ENCODE data around the gene ADGRV1. TPM values are rescaled to one million over a fixed set of nuclear protein-coding genes. Genes with fewer than 3 reads are reported as not detected.

Gene ADGRV1
- total RNA-seq, 2 experiments from 2014 or later: 0.26 TPM; not detected in 1

DNA sequence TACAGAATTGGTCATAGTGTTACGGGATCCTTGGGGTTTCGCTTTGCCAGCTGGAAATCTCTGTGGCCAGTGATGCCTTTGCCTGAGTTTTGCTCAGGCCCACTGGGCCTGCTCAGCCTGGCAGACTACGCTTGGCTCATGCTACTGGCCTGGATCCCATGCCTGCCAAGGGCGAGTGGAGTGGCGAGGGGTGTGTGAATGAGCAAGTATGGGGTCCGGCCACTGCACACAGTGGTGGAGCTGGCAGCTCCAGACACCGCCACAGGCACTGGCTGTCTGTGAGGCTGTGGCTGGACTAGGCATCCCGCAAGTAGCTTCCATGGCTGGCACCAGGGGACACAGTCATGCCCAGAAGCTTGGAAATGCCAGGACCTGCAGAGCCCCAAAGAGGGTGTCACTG lies 584.2 kb downstream of the ADGRV1 start:
- CTCF ChIA-PET: interaction anchor here (0.6 to 1.1 kb wide), 3 partner anchors 242 to 244 kb away, joined by 3 to 4 read pairs (median 4); no protein-coding TSS in a partner anchor
- DNase-seq: no peak
- no peaks in the 10 kb centered on the region for H3K27me3 Mint-ChIP-seq (ENCODE audit: low read depth)
- POLR2A ChIA-PET: no interaction called here
- peaks cover 3% of the 10 kb centered on the region for H3K9me3 Mint-ChIP-seq (ENCODE audit: insufficient read depth)
- ATAC-seq: no peak
- H3K36me3 Mint-ChIP-seq (ENCODE audit: low read depth): peaks cover 6% of the 10 kb centered on the region
- no peak overlapping the region for H3K27ac Mint-ChIP-seq
- H3K4me3 Mint-ChIP-seq: no peak overlapping the region
- peaks cover 29% of the 10 kb centered on the region for H3K4me1 Mint-ChIP-seq (ENCODE audit: low read depth)

DNA sequence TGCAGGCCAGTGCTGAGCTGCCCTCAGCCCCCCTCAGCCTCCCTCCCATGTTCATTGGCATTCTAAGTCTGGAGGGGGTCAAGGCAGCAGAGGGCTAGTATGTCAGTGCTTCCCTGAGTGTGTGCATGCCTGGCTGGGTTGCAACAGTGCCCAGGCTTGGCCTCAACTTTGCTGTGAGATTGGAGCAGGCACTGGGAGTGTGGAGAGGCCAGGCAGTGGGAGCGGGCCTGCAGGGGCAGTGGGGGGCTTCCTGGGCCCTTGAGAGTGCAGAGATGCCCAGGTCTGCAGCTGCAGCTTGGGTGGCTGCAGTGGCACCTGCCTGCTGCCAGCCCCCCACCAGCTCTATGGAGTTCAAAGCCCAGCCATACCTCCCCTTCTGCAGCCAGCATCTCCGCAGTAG lies 585.2 kb downstream of the ADGRV1 start:
- no peak for ATAC-seq
- no peak overlapping the region for H3K27ac Mint-ChIP-seq
- peaks cover 29% of the 10 kb centered on the region for H3K4me1 Mint-ChIP-seq (ENCODE audit: low read depth)
- no peaks in the 10 kb centered on the region for H3K27me3 Mint-ChIP-seq (ENCODE audit: low read depth)
- POLR2A ChIA-PET: no interaction called here
- no peak overlapping the region for H3K4me3 Mint-ChIP-seq
- CTCF ChIA-PET: interaction anchor here (0.8 kb wide), 1 partner anchor 241 kb away, joined by 4 read pairs; no protein-coding TSS in a partner anchor
- peaks cover 6% of the 10 kb centered on the region for H3K9me3 Mint-ChIP-seq (ENCODE audit: insufficient read depth)
- no peak for DNase-seq
- H3K36me3 Mint-ChIP-seq (ENCODE audit: low read depth): peaks cover 8% of the 10 kb centered on the region

- ATAC-seq: no peak
- CTCF ChIA-PET: interaction anchor here (0.7 kb wide), 1 partner anchor 75 kb away, joined by 3 read pairs; no protein-coding TSS in a partner anchor
- no peak overlapping the region for H3K4me3 Mint-ChIP-seq
- DNase-seq: no peak
- H3K27ac Mint-ChIP-seq: no peak overlapping the region
- peaks cover 23% of the 10 kb centered on the region for H3K4me1 Mint-ChIP-seq (ENCODE audit: low read depth)
- POLR2A ChIA-PET: no interaction called here
- peaks cover 8% of the 10 kb centered on the region for H3K36me3 Mint-ChIP-seq (ENCODE audit: low read depth)
- peaks cover 6% of the 10 kb centered on the region for H3K9me3 Mint-ChIP-seq (ENCODE audit: insufficient read depth)
- H3K27me3 Mint-ChIP-seq (ENCODE audit: low read depth): no peaks in the 10 kb centered on the region
These were observed 586.1 kb downstream of the ADGRV1 start for GRCh38 chr5:91144491-91145332.

DNA sequence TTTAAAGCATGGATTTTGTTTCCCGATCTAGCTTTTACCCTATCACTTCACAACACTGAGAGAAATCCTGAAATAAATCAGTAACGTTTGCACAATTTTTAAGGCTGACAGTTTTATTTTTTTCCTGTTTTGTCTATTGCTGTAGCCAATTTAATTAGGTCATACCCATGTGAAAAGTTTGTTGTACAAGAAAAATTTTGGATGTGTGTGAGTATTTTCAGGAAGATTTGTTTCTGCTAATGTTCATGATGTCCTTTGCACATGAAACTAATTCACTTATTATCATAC lies 586.7 kb downstream of the ADGRV1 start:
- POLR2A ChIA-PET: no interaction called here
- DNase-seq: no peak
- no peak for ATAC-seq
- Mint-ChIP-seq H3K4me1 (ENCODE audit: low read depth) (peaks cover 21% of the 10 kb centered on the region), H3K9me3 (ENCODE audit: insufficient read depth) (peaks cover 6% of the 10 kb centered on the region), H3K27ac (no peak overlapping the region), H3K27me3 (ENCODE audit: low read depth) (no peaks in the 10 kb centered on the region), H3K36me3 (ENCODE audit: low read depth) (peaks cover 8% of the 10 kb centered on the region), H3K4me3 (no peak overlapping the region)
- CTCF ChIA-PET: interaction anchor here (0.7 kb wide), 1 partner anchor 74 kb away, joined by 3 read pairs; no protein-coding TSS in a partner anchor

GRCh38 chr5:91146230-91146629 lies 587.6 kb downstream of the ADGRV1 start:
- Mint-ChIP-seq H3K27ac (no peak overlapping the region), H3K4me1 (ENCODE audit: low read depth) (peaks cover 22% of the 10 kb centered on the region), H3K36me3 (ENCODE audit: low read depth) (peaks cover 8% of the 10 kb centered on the region), H3K27me3 (ENCODE audit: low read depth) (no peaks in the 10 kb centered on the region), H3K9me3 (ENCODE audit: insufficient read depth) (peaks cover 6% of the 10 kb centered on the region), H3K4me3 (no peak overlapping the region)
- ATAC-seq: no peak
- ChIA-PET POLR2A (interaction anchor here (0.6 to 1.0 kb wide), 2 partner anchors 25 to 237 kb away, joined by 3 read pairs; partner anchors contain the start of gene ARRDC3), CTCF (interaction anchor here (1.1 kb wide), 1 partner anchor 20 kb away, joined by 3 read pairs; no protein-coding TSS in a partner anchor)
- no peak for DNase-seq

GRCh38 chr5:91146905-91147600 lies 588.5 kb downstream of the ADGRV1 start:
- POLR2A ChIA-PET: interaction anchor here (0.6 to 1.0 kb wide), 2 partner anchors 24 to 236 kb away, joined by 3 read pairs; partner anchors contain the start of gene ARRDC3
- H3K4me1 Mint-ChIP-seq (ENCODE audit: low read depth): peaks cover 16% of the 10 kb centered on the region
- DNase-seq: no peak
- peaks cover 6% of the 10 kb centered on the region for H3K9me3 Mint-ChIP-seq (ENCODE audit: insufficient read depth)
- ATAC-seq: no peak
- H3K4me3 Mint-ChIP-seq: no peak overlapping the region
- CTCF ChIA-PET: interaction anchor here (1.1 kb wide), 2 partner anchors 10 to 21 kb away, joined by 3 read pairs; no protein-coding TSS in a partner anchor
- H3K27ac Mint-ChIP-seq: no peak overlapping the region
- H3K36me3 Mint-ChIP-seq (ENCODE audit: low read depth): peaks cover 8% of the 10 kb centered on the region
- no peaks in the 10 kb centered on the region for H3K27me3 Mint-ChIP-seq (ENCODE audit: low read depth)

DNA sequence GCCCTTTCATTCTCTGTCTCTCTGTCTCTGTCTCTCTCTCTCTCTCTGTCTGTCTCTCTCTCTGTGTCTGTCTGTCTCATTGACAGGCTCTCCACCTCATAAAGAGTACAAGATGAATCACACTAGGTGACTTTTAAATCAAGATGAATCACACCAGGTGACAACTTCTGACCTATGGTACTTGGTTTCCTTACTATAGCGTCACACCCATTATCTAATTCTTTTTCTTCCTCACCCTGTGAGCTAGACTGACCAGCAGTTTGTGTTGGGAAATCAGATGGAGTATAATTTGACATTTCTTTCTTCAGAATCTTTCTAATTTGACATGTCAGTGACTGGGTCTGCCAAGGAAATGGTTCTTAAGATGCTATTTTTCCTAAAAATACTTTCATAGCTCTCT lies 591.6 kb downstream of the ADGRV1 start:
- ChIA-PET CTCF (interaction anchor here (1.1 kb wide), 1 partner anchor 234 kb away, joined by 4 read pairs; no protein-coding TSS in a partner anchor), POLR2A (no interaction called here)
- Mint-ChIP-seq H3K36me3 (ENCODE audit: low read depth) (peaks cover 8% of the 10 kb centered on the region), H3K9me3 (ENCODE audit: insufficient read depth) (peaks cover 6% of the 10 kb centered on the region), H3K27me3 (ENCODE audit: low read depth) (peaks cover 2% of the 10 kb centered on the region), H3K27ac (no peak overlapping the region), H3K4me3 (no peak overlapping the region), H3K4me1 (ENCODE audit: low read depth) (peaks cover 8% of the 10 kb centered on the region)
- DNase-seq (no peak), ATAC-seq (no peak)

DNA sequence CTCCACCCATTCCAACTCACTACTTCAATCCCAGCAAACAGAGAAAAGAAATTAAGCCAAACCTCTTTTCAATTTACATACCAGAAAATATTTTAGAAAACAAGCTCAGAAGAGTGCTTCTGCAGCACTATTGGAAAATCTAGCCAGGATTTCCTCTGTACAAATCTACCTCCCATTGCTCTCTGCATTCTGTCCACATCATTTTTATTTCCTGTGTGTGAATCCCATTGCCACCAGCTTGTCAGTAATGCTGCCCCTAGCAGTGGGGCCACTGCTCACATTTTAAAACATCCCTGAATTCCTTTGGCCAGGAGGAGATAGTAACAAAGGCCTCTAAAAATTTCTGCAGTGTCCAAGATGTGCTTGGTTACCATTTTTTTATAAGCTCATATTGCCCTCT lies 592.0 kb downstream of the ADGRV1 start:
- DNase-seq (no peak), ATAC-seq (no peak)
- peaks cover 8% of the 10 kb centered on the region for H3K36me3 Mint-ChIP-seq (ENCODE audit: low read depth)
- no peak overlapping the region for H3K4me3 Mint-ChIP-seq
- no peak overlapping the region for H3K27ac Mint-ChIP-seq
- H3K4me1 Mint-ChIP-seq (ENCODE audit: low read depth): peaks cover 8% of the 10 kb centered on the region
- H3K9me3 Mint-ChIP-seq (ENCODE audit: insufficient read depth): peaks cover 6% of the 10 kb centered on the region
- ChIA-PET POLR2A (no interaction called here), CTCF (interaction anchor here (0.6 to 1.1 kb wide), 2 partner anchors 234 to 269 kb away, joined by 3 to 4 read pairs; no protein-coding TSS in a partner anchor)
- peaks cover 2% of the 10 kb centered on the region for H3K27me3 Mint-ChIP-seq (ENCODE audit: low read depth)

- CTCF ChIA-PET: no interaction called here
- Mint-ChIP-seq H3K36me3 (ENCODE audit: low read depth) (peaks cover 8% of the 10 kb centered on the region), H3K27ac (no peak overlapping the region), H3K4me3 (no peak overlapping the region), H3K27me3 (ENCODE audit: low read depth) (peaks cover 2% of the 10 kb centered on the region), H3K4me1 (ENCODE audit: low read depth) (peaks cover 8% of the 10 kb centered on the region), H3K9me3 (ENCODE audit: insufficient read depth) (peaks cover 6% of the 10 kb centered on the region)
- no peak for ATAC-seq
- no peak for DNase-seq
- POLR2A ChIA-PET: no interaction called here
These were observed 593.4 kb downstream of the ADGRV1 start for GRCh38 chr5:91151947-91152346.

- no peak overlapping the region for H3K27ac Mint-ChIP-seq
- peaks cover 2% of the 10 kb centered on the region for H3K27me3 Mint-ChIP-seq (ENCODE audit: low read depth)
- no peak overlapping the region for H3K4me3 Mint-ChIP-seq
- H3K4me1 Mint-ChIP-seq (ENCODE audit: low read depth): peaks cover 20% of the 10 kb centered on the region
- H3K36me3 Mint-ChIP-seq (ENCODE audit: low read depth): no peaks in the 10 kb centered on the region
- ChIA-PET POLR2A (no interaction called here), CTCF (no interaction called here)
- ATAC-seq (no peak), DNase-seq (no peak)
- no peaks in the 10 kb centered on the region for H3K9me3 Mint-ChIP-seq (ENCODE audit: insufficient read depth)
These were observed 595.7 kb downstream of the ADGRV1 start for GRCh38 chr5:91154338-91154737.

- Mint-ChIP-seq H3K27ac (no peak overlapping the region), H3K27me3 (ENCODE audit: low read depth) (peaks cover 2% of the 10 kb centered on the region), H3K36me3 (ENCODE audit: low read depth) (no peaks in the 10 kb centered on the region), H3K9me3 (ENCODE audit: insufficient read depth) (no peaks in the 10 kb centered on the region), H3K4me1 (ENCODE audit: low read depth) (peaks cover 18% of the 10 kb centered on the region), H3K4me3 (no peak overlapping the region)
- DNase-seq (no peak), ATAC-seq (no peak)
- ChIA-PET CTCF (interaction anchor here (1.2 kb wide), 1 partner anchor 35 kb away, joined by 3 read pairs; no protein-coding TSS in a partner anchor), POLR2A (no interaction called here)
These were observed 596.7 kb downstream of the ADGRV1 start for GRCh38 chr5:91155274-91155673.

DNA sequence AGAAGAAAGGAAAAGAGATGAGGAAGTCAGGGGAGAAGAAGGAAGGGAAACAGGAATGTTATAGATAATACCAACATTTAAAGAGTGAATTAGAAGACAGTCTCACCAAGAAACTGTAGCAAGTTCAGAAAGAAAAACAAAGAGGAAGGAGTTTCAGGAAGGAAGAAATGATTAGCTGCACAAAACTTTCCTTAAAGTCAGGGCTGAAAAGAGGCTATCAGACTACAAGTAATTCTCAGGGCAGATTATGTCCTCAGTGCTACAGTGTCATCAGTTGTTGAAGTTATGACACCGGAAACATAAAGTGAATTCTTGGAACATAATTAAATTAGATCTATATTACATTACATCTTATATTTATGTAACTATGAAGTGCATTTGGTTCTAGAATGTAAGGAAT lies 597.6 kb downstream of the ADGRV1 start:
- no peak overlapping the region for H3K4me3 Mint-ChIP-seq
- H3K27me3 Mint-ChIP-seq (ENCODE audit: low read depth): peaks cover 2% of the 10 kb centered on the region
- POLR2A ChIA-PET: interaction anchor here (0.7 kb wide), 1 partner anchor 50 kb away, joined by 3 read pairs; no protein-coding TSS in a partner anchor
- DNase-seq (no peak), ATAC-seq (no peak)
- peaks cover 12% of the 10 kb centered on the region for H3K4me1 Mint-ChIP-seq (ENCODE audit: low read depth)
- H3K27ac Mint-ChIP-seq: no peak overlapping the region
- no peaks in the 10 kb centered on the region for H3K9me3 Mint-ChIP-seq (ENCODE audit: insufficient read depth)
- CTCF ChIA-PET: interaction anchor here (1.0 to 1.5 kb wide), 3 partner anchors 9 to 229 kb away, joined by 3 read pairs; no protein-coding TSS in a partner anchor
- no peaks in the 10 kb centered on the region for H3K36me3 Mint-ChIP-seq (ENCODE audit: low read depth)

Data from activated CD8-positive, alpha-beta T cell treated with anti-CD3 and anti-CD28 coated beads, Interleukin-2, amount 10 ng/mL, durations not matched to agents 7 days and 5 days (primary cell).